Suprapubic skin (tissue), 4 donors: Measurements from ENCODE around the gene PDK1. TPM values are rescaled to one million over a fixed set of nuclear protein-coding genes. Genes with fewer than 3 reads are reported as not detected.
"Not testable (repeated sequence)": the region's sequence is repeated elsewhere in the genome, so short reads cannot be mapped to it uniquely, and the experiment has no call there.

ENCODE experiments used
- DNase-seq, 2 donors: peaks; one replicate each; pipeline ENCODE4 v3.0.0-alpha.2; 2019; ENCODE audit warnings: low spot score in 2 of 2
- H3K27ac ChIP-seq: fragments of 200-600 bp; sonication (generic); one replicate; pipeline ENCODE4 v1.5.1; 2019
- H3K27me3 ChIP-seq: fragments of 200-600 bp; sonication (generic); one replicate; pipeline ENCODE4 v1.5.1; 2019
- H3K36me3 ChIP-seq: fragments of 200-600 bp; sonication (generic); one replicate; pipeline ENCODE4 v1.5.1; 2019
- H3K4me1 ChIP-seq: fragments of 200-600 bp; sonication (generic); one replicate; pipeline ENCODE4 v1.5.1; 2019
- H3K4me3 ChIP-seq: fragments of 200-600 bp; sonication (generic); one replicate; pipeline ENCODE4 v1.5.1; 2019; ENCODE audit warnings: mild to moderate bottlenecking
- H3K9me3 ChIP-seq: fragments of 200-600 bp; sonication (generic); one replicate; pipeline ENCODE4 v1.5.1; 2019
- EP300 ChIP-seq: sonication (generic); formaldehyde crosslinking; IDR thresholded peaks from one replicate; pipeline ENCODE4 v1.6.1; 2017; ENCODE audit warnings: antibody characterized with exemption
- POLR2A ChIP-seq, 2 donors: fragments of 450-650 bp; IDR thresholded peaks; one replicate each; pipeline ENCODE4 v1.6.1; 2017; ENCODE audit warnings: antibody characterized with exemption in 2 of 2, mild to moderate bottlenecking in 2 of 2, moderate library complexity in 2 of 2
- POLR2AphosphoS5 ChIP-seq, 3 donors: sonication (generic); formaldehyde crosslinking; IDR thresholded peaks; one replicate each; pipeline ENCODE4 v1.6.1; 2017; ENCODE audit warnings: antibody characterized with exemption in 3 of 3
- WGBS: methylation state at CpG from one replicate; pipeline ENCODE4 v1.1.5; 2018; 5-methylcytosine and 5-hydroxymethylcytosine counted together
- total RNA-seq, 4 donors: library from RNA; depleted of rRNA; stranded (reverse); fragments of >200 nt; gene quantifications; one replicate each; pipeline ENCODE4 v1.1.0, GENCODE V29; 2016
- TF ChIP-seq, protein P1 (sequence below), 2 donors: fragments of 200-600 bp in 1 of 2; fragments of 450-650 bp in 1 of 2; sonication (generic) in 1 of 2; IDR thresholded peaks; one replicate each; pipeline ENCODE4 v1.5.1; 2016 to 2019; ENCODE audit warnings: antibody characterized with exemption in 2 of 2, mild to moderate bottlenecking in 1 of 2, moderate library complexity in 1 of 2

PDK1 gene
- total RNA-seq, 4 donors from 2014 or later = 35.2 to 151 (median 66.5) TPM

DNA sequence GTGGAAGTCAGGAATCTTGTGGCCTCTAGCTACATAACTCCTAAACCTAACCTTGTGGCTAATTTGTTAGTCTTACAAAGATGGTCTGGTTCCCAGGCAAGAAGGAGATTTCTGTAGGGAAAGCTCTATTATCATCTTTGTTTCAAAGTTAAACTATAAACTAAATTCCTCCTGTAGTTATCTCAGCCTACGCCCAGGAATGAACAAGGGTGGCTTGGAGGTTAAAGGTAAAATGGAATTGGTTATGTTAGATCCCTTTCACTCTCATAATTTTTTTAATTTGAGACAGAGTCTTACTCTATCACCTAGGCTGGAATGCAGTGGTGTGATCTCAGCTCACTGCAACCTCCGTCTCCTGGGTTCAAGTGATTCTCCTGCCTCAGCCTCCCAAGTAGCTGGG lies 24.6 kb upstream of the PDK1 start:
- no peak for DNase-seq
- Histone ChIP-seq H3K9me3 (peaks cover 9% of the 10 kb centered on the region), H3K27ac (no peak overlapping the region), H3K36me3 (no peaks in the 10 kb centered on the region), H3K27me3 (no peaks in the 10 kb centered on the region), H3K4me3 (no peak overlapping the region), H3K4me1 (no peaks in the 10 kb centered on the region)
- whole genome bisulfite sequencing = 90% methylated on average over 2 of the region's 2 CpGs
- TF ChIP-seq, protein P1, sequence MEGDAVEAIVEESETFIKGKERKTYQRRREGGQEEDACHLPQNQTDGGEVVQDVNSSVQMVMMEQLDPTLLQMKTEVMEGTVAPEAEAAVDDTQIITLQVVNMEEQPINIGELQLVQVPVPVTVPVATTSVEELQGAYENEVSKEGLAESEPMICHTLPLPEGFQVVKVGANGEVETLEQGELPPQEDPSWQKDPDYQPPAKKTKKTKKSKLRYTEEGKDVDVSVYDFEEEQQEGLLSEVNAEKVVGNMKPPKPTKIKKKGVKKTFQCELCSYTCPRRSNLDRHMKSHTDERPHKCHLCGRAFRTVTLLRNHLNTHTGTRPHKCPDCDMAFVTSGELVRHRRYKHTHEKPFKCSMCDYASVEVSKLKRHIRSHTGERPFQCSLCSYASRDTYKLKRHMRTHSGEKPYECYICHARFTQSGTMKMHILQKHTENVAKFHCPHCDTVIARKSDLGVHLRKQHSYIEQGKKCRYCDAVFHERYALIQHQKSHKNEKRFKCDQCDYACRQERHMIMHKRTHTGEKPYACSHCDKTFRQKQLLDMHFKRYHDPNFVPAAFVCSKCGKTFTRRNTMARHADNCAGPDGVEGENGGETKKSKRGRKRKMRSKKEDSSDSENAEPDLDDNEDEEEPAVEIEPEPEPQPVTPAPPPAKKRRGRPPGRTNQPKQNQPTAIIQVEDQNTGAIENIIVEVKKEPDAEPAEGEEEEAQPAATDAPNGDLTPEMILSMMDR (IDR thresholded peaks at IDR 0.05) = no peak
- TF ChIP-seq POLR2AphosphoS5 (IDR thresholded peaks at IDR 0.05) (no peak), EP300 (no peak), POLR2A (IDR thresholded peaks at IDR 0.05) (no peak)

DNA sequence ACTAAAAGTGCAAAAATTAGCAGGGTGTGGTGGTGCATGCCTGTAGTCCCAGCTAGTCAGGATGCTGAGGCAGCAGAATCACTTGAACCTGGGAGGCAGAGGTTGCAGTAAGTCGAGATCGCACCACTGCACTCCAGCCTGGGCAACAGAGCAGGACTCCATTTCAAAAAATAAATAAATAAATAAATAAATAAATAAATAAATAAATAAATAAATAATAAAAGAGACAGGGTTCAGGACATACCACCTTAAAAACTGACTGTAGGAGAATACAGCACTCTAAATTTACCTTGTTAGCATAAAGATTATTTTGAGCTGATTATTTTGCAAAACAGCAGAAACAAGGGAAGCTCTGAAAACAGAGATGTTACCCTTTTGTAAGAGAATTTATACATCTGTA lies 23.4 kb upstream of the PDK1 start:
- WGBS = 98% methylated on average over 2 of the region's 2 CpGs
- not testable (repeated sequence) for H3K4me1 ChIP-seq, H3K4me3 ChIP-seq, DNase-seq, H3K9me3 ChIP-seq, H3K36me3 ChIP-seq, H3K27me3 ChIP-seq, H3K27ac ChIP-seq

DNA sequence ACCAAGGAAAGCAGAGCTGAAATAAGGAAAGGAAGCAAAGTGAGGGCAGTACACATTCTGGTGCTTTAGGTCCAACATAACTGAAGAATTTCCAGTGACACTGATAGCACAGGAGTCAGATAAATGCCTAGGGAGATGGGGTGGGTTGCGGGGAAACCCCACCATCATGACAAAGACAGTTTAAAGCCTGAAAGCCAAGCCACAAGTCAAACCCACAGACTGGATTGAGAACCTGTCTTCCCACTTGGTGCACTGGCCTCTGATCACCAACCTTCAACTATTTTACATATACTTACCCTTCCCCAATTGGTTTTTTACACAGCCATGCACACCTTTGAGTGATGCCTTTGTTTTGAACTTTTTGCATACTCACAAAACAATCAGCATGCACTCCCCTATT lies 22.2 kb upstream of the PDK1 start:
- no peaks in the 10 kb centered on the region for H3K27me3 ChIP-seq

DNA sequence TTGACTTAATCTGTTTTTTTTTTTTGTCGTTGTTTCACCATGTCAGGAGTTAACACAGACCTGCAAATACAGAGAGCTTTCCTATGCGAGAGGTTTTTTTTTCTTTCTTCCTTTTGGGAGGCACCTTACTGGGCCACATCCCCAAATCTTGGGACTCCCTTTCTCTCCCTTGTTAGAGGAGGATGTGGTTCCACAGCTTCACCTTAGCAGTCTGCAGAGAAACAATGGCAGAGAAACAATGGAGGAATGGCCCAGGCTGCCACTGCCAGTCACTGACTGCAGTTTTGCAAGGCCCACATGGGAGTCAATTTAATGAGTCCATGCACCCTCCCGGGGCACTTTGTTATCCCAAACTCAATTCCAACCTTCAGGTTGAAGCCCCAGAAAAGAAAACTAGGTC lies 20.8 kb upstream of the PDK1 start:
- WGBS = 98% methylated on average over 3 of the region's 3 CpGs
- Histone ChIP-seq H3K4me3 (no peak overlapping the region), H3K27me3 (no peaks in the 10 kb centered on the region), H3K9me3 (peaks cover 9% of the 10 kb centered on the region), H3K27ac (no peak overlapping the region), H3K36me3 (no peaks in the 10 kb centered on the region), H3K4me1 (no peaks in the 10 kb centered on the region)
- no peak for DNase-seq
- no peak for TF ChIP-seq EP300
- TF ChIP-seq POLR2A (IDR thresholded peaks at IDR 0.05) = no peak
- TF ChIP-seq, protein P1 (IDR thresholded peaks at IDR 0.05) = no peak
- no peak for TF ChIP-seq POLR2AphosphoS5 (IDR thresholded peaks at IDR 0.05)

More for the DNA sequence above, 22.2 kb upstream of the PDK1 start:
- Histone ChIP-seq H3K36me3 (no peaks in the 10 kb centered on the region), H3K4me1 (no peaks in the 10 kb centered on the region), H3K4me3 (no peak overlapping the region), H3K27ac (no peak overlapping the region), H3K9me3 (peaks cover 9% of the 10 kb centered on the region)
- DNase-seq = no peak
- TF ChIP-seq, protein P1 (IDR thresholded peaks at IDR 0.05) = no peak
- TF ChIP-seq POLR2A (IDR thresholded peaks at IDR 0.05) (no peak), POLR2AphosphoS5 (IDR thresholded peaks at IDR 0.05) (no peak), EP300 (no peak)
- WGBS = 100% methylated on average over 1 of the region's 1 CpG

DNA sequence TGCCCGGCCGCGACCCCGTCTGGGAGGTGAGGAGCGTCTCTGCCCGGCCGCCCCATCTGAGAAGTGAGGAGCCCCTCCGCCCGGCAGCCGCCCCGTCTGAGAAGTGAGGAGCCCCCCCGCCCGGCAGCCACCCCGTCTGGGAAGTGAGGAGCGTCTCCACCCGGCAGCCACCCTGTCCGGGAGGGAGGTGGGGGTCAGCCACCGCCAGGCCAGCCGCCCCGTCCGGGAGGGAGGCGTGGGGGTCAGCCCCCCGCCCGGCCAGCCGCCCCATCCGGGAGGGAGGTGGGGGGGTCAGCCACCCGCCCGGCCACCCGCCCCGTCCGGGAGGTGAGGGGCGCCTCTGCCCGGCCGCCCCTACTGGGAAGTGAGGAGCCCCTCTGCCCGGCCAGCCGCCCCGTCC lies 18.0 kb upstream of the PDK1 start:
- H3K9me3 ChIP-seq, DNase-seq, H3K27ac ChIP-seq, H3K4me1 ChIP-seq, H3K36me3 ChIP-seq, H3K4me3 ChIP-seq, H3K27me3 ChIP-seq: not testable (repeated sequence)
- WGBS = no CpG with 5 or more reads among the region's 37 CpGs

DNA sequence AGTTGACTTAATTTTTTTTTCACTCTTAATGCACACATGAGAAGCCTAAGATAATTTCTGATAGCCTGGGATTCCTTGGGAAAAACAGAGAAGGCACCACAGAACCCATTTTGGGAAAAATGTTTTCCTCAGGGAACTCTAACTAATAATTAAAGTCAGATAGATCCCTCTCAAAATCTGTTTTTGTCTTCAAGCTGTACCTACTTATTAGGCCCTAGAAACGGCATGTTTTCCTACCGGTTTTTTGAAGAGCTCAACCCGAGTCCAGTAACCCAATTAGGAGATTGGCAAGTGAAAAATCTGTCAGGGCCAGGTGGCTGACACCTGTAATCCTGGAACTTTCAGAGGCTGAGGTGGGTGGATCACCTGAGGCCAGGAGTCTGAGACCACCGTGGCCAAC lies 16.1 kb upstream of the PDK1 start:
- H3K27ac ChIP-seq = no peak overlapping the region
- H3K4me3 ChIP-seq = no peak overlapping the region
- H3K9me3 ChIP-seq = peaks cover under 1% of the 10 kb centered on the region
- no peak for DNase-seq
- H3K36me3 ChIP-seq = no peaks in the 10 kb centered on the region
- no peaks in the 10 kb centered on the region for H3K4me1 ChIP-seq
- no peak for TF ChIP-seq EP300
- TF ChIP-seq, protein P1 (IDR thresholded peaks at IDR 0.05) = no peak
- no peak for TF ChIP-seq POLR2AphosphoS5 (IDR thresholded peaks at IDR 0.05)
- no peak for TF ChIP-seq POLR2A (IDR thresholded peaks at IDR 0.05)
- H3K27me3 ChIP-seq = no peaks in the 10 kb centered on the region
- 79% methylated on average over 4 of the region's 4 CpGs for WGBS
